Measurements from ENCODE around the gene ARHGAP18. TPM values are rescaled to one million over a fixed set of nuclear protein-coding genes. Genes with fewer than 3 reads are reported as not detected.

The ARHGAP18 gene
- total RNA-seq, 1 experiment from 2014 or later = 2.4 TPM

DNA sequence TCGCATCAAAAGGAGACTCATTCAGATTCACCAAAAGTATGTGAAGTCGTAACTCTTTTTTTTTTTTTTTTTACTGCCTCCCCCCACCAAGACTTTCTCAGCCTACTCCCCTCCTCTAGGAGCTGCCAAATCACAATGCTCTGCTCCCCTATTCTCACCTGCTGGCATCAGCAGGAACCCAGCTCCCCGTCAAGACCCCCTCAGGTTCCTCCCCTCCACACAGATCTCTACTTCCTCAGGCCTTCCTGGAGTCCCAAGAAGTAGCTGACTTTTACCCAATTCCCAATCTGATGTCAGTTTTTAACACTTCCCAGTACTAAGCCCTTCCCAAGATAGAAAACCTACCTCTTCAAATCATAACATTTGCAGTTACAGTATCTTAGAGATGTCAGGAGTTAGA lies 39.3 kb downstream of the ARHGAP18 start:
- no peaks in the 10 kb centered on the region for H3K79me2 ChIP-seq (ENCODE audit: insufficient read depth, low read length)

More for the DNA sequence above, 39.3 kb downstream of the ARHGAP18 start:
- Mint-ChIP-seq H3K9me3 (no peaks in the 10 kb centered on the region), H3K36me3 (ENCODE audit: insufficient read depth in 1 of 3, low read depth in 3 of 3) (no peaks in the 10 kb centered on the region), H3K4me3 (no peak overlapping the region), H3K4me1 (peaks cover 24 to 26% of the 10 kb centered on the region in 2 experiments), H3K27me3 (ENCODE audit: low read depth) (no peaks in the 10 kb centered on the region), H3K27ac (peak overlapping the region in 1 of 3 experiments; percentile 50; a peak in 2 of 7 replicates)
- Histone ChIP-seq H2BK12ac (ENCODE audit: insufficient read length, low read depth, low read length) (no peak overlapping the region), H3K18ac (ENCODE audit: insufficient read length, low read depth, low read length) (no peak overlapping the region), H4K91ac (ENCODE audit: insufficient read length, low read depth, low read length) (no peak overlapping the region), H3K14ac (ENCODE audit: insufficient read depth, low read length) (no peak overlapping the region), H2BK20ac (ENCODE audit: low read depth, low read length, poor library complexity, severe bottlenecking) (no peak overlapping the region), H3K9me3 (ENCODE audit: control insufficient read depth, low read depth, low read length) (no peaks in the 10 kb centered on the region), H2BK120ac (ENCODE audit: low read depth, low read length, poor library complexity, severe bottlenecking) (no peak overlapping the region), H4K20me1 (ENCODE audit: control insufficient read depth, insufficient read depth, insufficient read length) (no peaks in the 10 kb centered on the region), H3K27ac (ENCODE audit: insufficient read length, low read depth, low read length) (no peak overlapping the region), H3T11ph (ENCODE audit: low read length) (no peak overlapping the region), H3K4me1 (ENCODE audit: insufficient read depth, low read length) (peaks cover 2% of the 10 kb centered on the region; the same call in 1 of the 2 replicates), H4K8ac (replicated peaks; ENCODE audit: insufficient read length, low read depth, low read length) (no peak overlapping the region), H4K5ac (ENCODE audit: insufficient read length, low read depth, low read length) (no peak overlapping the region), H3K23ac (ENCODE audit: insufficient read length, low read depth, low read length) (no peak overlapping the region), H3K9ac (ENCODE audit: extremely low read depth, insufficient read length, low read length) (no peak overlapping the region), H3K4me2 (ENCODE audit: insufficient read depth, insufficient read length, low read length) (no peak overlapping the region), H3K56ac (ENCODE audit: insufficient read length, low read depth, low read length) (no peak overlapping the region), H3K23me2 (ENCODE audit: insufficient read length, low read depth, low read length, poor library complexity, severe bottlenecking) (no peaks in the 10 kb centered on the region), H3K4ac (ENCODE audit: low read depth, low read length) (no peak overlapping the region), H2AK5ac (ENCODE audit: insufficient read length, low read length) (no peak overlapping the region), H3K27me3 (ENCODE audit: insufficient read depth, low read length) (no peaks in the 10 kb centered on the region), H2AFZ (ENCODE audit: low read length) (no peak overlapping the region), H2BK5ac (ENCODE audit: insufficient read length, low read length) (no peak overlapping the region), H3K79me1 (ENCODE audit: insufficient read depth, low read depth, low read length, poor library complexity, severe bottlenecking) (no peaks in the 10 kb centered on the region), H2BK15ac (ENCODE audit: low read depth, low read length) (no peak overlapping the region)
- no CpG with 5 or more reads among the region's 3 CpGs for WGBS (ENCODE audit: extremely low coverage, insufficient read length, low lambda C conversion rate)
- no peak for DNase-seq
- TF ChIP-seq, protein P1, sequence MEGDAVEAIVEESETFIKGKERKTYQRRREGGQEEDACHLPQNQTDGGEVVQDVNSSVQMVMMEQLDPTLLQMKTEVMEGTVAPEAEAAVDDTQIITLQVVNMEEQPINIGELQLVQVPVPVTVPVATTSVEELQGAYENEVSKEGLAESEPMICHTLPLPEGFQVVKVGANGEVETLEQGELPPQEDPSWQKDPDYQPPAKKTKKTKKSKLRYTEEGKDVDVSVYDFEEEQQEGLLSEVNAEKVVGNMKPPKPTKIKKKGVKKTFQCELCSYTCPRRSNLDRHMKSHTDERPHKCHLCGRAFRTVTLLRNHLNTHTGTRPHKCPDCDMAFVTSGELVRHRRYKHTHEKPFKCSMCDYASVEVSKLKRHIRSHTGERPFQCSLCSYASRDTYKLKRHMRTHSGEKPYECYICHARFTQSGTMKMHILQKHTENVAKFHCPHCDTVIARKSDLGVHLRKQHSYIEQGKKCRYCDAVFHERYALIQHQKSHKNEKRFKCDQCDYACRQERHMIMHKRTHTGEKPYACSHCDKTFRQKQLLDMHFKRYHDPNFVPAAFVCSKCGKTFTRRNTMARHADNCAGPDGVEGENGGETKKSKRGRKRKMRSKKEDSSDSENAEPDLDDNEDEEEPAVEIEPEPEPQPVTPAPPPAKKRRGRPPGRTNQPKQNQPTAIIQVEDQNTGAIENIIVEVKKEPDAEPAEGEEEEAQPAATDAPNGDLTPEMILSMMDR (conservative IDR thresholded peaks at IDR 0.05) = no peak
